Measurements from ENCODE around the gene CD52.
A peak's percentile ranks its signal among the peaks of the same experiment; 100 is the strongest.
"Not testable (repeated sequence)": the region's sequence is repeated elsewhere in the genome, so short reads cannot be mapped to it uniquely, and the experiment has no call there.

The CD52 gene

DNA sequence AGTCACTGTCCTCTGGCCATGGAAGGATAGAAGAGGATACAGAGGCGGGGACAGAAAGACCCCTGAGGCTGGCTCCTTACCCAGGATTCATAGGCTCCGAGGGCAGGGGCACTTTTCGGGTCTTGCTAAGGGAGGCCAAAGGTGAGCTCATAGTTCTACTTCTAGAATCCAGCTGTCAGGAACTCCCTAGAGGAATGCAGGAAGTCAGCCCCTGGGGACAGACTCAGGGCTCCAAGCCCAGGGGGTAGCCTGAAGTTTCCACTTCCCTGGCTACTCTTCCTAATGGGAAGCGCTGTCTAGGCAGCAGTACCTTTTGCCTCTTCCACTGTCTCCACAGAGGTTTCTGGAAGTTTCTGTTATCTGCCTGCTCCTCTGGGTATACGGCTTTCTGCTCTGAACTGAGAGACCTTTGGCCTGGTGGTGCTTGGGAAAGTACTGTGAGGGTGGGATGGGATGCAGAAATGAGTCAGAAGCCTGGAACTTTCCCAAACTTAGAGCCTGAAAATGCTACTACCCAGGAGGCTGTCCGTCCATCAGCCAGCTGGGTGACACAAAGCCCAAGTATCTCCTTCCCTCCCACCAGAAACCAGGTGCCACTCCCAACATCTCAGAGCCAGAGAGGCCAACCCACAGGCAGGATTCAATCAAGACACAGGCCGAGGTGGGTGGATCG, 14.9 kb upstream of the CD52 start:
- DNase-seq (ENCODE audit: low read depth) = no peak

- DNase-seq (ENCODE audit: low read depth) = no peak
Observed at GRCh38 chr1:26305667-26306289, 12.0 kb upstream of the CD52 start.

DNA sequence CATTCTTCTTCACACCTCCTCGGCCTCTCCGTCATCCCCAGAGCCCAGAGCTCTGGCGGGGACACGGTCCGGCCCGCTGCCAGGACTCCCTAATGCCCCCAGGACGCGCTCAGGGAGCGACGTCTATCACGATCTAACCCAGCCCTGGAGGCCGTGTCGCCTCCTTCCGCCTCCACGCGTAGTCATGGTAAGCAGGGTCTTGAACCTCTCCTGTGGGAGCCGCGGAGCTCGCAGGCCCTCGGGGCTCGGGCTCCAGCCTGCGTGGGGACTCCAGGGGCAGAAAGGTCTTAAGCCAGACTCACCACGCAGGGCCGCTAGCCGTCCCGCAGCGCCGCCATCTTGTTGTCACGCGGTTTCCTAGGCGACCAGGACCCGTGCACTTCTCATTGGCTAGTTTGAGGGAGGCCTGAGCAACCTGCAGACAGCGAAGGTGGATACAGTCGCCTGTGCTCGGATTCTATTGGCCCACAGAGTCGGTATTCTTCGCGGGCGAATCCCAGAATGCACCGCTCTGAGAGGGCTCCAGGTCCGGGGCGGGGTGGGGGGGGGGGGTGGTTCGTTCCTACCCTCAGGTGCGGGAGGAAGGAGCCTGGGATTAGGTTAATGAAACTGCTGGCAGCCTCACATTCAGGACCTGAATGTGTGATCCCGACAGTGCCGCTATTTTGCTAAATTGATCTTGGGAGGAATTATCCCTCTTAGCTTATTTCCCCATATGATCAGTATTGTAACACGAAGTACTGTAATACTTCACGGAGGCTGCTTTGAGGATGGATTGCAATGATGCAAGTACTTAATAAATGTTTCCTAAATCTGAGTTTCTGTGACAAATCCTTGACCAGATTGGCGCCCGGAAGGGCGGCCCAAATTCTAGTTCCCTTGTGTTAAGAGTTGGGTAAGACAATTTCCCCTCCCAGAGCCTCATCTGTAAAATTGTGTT, 11.2 kb upstream of the CD52 start, which contains the start of gene UBXN11:
Gene UBXN11, minus strand, starts transcription at position 347 of the 940 bp plus-strand sequence. CDS start 3,753 bp downstream, outside the sequence.
- DNase-seq (ENCODE audit: low read depth) = peak; percentile 84

- DNase-seq (ENCODE audit: low read depth) = no peak
Observed at GRCh38 chr1:26307363-26307781, 10.4 kb upstream of the CD52 start.

GRCh38 chr1:26307966-26308899, 9.5 kb upstream of the CD52 start:
- DNase-seq (ENCODE audit: low read depth) = not testable (repeated sequence)

DNA sequence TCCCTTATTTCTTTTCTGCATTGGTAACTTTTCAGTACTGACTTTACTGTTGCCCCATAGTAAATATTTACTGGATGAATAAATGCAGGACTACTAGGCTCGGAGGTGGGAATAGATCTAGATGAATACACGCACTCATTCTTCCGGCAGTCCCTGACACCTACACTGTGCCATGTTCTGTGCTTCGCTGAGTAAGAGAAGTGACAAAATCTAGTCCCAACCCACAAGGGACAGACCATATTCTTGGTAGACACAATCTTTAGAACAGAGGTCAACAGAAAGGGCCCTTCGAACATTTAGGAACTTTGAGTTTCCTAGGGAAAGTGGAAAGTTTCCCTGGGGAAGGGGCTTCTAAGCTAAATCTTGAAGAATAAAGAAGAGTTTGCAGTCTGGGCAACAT, 3.3 kb upstream of the CD52 start:
- no peak for DNase-seq (ENCODE audit: low read depth)

DNA sequence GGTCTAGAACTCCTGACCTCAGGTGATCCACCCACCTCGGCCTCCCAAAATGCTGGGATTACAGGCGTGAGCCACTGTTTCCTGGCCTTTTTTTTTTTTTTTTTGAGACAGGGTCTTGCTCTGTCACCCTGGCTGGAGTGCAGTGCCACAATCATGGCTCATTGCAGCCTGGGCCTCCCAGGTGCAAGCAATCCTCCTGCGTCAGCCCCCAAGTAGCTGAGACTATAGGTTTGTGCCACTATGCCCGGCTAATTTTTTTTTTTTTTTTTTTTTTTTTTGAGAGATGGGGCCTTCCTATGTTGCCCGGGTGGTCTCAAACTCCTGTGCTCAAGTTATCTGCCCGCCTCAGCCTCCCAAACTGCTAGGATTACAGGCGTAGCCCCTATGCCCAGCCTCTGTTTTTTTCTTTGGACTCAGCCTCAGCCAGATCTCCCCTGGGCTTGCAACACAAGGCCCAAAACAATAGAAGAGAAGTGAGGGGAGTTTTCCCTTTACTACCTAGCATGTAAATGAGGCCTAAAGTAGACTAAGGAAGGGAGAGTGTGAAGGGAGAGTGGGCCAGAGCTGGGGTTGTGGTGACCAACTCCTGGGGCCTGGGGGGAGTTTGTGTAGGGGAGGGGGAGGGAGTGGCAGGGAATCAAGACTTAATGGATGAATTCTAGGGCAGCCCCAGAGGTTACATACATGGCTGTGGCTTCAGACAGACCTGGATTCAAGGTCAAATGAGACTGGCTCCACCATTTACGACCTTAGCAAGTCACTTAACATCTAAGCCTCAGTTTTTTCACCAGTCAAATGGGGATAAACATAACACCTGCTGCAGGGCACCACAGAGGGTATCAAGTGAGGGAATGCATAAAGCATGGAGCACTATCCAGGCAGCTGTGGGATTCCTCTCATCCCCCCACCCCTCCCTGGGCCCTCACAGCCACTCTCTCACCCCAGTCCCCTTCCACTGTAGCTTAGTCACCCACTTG, 1.6 kb upstream of the CD52 start:
- DNase-seq (ENCODE audit: low read depth) = no peak

GRCh38 chr1:26317146-26317545, 612 bp upstream of the CD52 start:
- DNase-seq (ENCODE audit: low read depth) = no peak

- no peak for DNase-seq (ENCODE audit: low read depth)
Observed at GRCh38 chr1:26318338-26319064, 743 bp downstream of the CD52 start.

DNA sequence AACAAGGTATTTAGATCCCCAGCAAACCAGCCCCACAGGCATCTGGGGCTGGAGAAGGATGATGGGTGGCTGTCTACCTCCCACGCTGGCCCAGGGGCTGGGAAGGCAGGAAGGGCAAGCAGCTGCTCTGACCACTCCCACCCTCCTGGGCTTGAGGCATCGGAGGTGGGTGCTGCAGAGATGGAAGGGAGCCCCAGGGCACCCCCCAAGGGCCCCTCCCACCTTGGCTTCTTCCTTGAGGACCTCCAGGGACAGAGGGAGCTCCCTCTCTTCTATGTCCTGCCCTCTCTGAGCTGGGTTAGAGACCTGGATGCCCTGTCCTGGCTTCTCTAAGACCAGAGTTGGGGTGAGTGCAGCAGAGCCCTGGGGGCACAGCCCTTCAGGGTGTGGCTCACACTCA, 3.1 kb downstream of the CD52 start:
- no peak for DNase-seq (ENCODE audit: low read depth)

DNA sequence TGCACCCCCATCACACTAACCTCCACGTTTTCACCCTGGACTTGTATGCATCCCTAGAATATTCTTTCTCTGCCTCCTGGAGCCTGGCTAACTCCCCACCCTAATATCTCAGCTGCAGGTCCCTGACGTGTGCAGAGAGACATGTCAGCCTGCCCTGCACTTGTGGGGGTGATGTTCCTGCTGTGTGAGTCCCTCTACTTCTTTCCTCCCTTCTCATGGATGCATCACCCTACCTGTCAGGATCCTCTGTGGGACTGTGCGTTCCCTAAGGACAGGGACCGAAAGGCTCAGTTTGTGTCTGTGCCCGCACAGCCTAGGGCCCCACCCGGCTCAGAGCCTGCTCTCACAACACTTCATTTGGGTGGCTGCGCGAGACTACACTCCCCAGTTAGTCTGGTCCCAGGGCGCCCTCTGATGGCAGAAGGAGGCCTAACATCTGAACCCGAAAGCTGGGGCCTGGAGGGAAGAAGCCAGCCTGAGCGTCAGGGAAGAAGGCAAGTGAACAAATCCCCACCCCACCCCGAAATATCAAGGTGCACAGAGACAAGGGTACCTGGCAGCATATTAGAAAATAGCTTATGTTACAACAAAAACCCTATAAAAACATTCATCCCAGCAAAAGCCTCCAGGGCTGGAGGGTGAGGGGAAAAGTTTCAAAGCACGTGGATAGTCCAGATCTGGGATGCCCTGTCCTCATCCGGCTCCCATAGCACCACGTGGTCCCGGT, 3.7 kb downstream of the CD52 start:
- DNase-seq (ENCODE audit: low read depth) = peak; percentile 97

DNA sequence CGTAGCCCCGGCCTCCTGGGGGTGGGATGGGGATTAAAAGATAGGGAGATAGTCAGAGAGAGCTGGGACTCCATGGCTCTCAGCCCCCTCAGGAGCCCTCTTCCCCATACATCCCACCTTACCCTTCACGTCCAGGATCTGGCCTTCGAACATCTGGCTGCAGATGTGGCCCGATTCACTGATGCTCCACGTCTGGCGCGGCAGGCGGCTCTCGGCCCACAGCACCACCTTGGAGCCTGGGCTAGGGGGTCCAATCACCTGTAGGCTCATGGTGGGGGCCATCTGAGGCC, 4.2 kb downstream of the CD52 start:
- DNase-seq (ENCODE audit: low read depth) = no peak

DNA sequence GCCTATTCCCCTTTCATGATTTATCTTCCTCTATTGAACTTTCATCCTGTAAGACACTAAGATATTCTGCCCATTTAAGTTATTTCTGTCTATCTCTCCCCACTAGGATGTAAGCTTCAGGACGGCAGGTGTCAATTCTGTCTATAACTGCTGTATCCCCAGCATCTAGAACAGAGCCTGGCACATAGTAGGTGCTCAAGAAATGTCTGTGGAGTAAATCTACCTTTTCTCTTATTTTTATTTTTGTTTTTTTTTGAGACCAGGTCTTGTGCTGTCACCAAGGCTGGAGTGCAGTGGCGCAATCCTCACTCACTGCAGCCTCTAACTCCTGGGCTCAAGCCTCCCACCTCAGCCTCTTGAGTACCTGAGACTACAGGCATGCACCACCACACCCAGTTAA, 5.6 kb downstream of the CD52 start:
- DNase-seq (ENCODE audit: low read depth) = no peak

DNA sequence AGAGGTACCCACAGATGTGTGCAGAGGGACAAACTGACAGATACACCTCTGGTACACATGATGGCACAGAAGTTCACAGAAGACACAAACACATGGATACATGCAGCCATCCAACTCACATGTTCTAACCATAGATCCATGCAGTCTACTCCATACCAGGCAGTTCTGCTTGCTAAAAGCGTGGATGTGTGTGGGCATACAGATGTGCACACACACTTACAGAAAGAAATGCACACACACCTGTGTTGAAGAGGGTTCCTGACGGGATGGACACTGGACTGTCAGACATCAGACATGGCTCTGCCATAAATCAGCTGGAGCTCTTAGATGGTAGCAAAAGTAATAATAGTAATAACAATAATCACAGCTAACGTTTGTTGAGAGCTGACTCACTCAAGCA, 6.8 kb downstream of the CD52 start:
- DNase-seq (ENCODE audit: low read depth) = no peak

DNA sequence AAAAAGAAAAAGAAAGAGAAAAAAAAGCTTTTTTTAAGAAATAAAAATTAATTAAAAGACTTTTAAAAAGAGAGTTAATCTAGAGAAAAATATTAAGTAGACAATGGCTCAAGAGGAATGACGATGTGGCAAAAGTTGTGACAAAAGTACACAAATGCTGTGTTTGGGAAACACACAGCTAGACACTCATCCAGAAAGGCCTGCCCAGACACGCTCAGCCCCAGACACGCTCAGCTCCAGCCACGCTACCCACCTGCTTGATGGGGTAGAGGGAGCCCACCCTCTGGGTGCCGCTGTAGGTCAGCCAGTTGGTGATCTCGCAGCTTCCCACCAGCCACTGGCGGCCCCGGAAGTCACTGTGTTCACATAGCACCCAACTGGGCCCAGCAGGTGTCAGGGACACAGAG, 10.2 kb downstream of the CD52 start:
- no peak for DNase-seq (ENCODE audit: low read depth)

DNA sequence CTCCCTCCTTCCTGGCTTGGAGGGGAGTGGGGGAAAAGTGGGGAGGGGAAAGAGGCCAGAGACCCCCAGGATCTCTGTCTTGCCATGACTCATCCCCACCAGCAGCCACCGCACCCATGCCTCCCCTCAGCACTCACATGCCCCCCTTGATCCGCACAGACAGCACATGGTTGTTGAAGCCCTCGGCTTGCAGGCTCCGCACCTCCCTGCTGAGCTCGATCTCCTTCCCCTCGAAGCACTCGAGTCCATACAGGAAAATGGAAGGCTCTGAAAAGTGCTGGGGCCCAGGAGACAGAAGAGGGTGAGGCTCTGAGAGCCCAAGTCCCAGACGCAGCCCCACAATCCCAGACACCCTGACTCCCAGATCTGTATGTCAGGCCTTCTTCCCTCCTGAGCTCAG, 10.8 kb downstream of the CD52 start:
- no peak for DNase-seq (ENCODE audit: low read depth)

DNA sequence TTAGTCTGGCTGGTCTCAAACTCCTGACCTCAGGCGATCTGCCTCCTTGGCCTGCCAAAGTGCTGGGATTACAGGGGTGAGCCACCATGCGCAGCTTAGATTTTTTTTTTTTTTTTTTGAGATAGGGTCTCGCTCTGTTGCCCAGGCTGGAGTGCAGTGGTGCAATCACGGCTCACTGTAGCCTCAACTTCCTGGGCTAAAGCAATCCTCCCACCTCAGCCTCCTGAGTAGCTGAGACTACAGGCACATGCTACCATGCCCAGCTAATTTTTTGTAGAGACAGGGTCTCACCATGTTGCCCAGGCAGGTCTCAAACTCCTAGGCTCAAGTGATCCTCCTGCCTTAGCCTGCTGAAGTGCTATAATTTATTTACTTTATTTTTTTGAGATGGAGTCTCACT, 11.6 kb downstream of the CD52 start:
- not testable (repeated sequence) for DNase-seq (ENCODE audit: low read depth)

GRCh38 chr1:26330276-26330675, 12.5 kb downstream of the CD52 start:
- DNase-seq (ENCODE audit: low read depth) = no peak

DNA sequence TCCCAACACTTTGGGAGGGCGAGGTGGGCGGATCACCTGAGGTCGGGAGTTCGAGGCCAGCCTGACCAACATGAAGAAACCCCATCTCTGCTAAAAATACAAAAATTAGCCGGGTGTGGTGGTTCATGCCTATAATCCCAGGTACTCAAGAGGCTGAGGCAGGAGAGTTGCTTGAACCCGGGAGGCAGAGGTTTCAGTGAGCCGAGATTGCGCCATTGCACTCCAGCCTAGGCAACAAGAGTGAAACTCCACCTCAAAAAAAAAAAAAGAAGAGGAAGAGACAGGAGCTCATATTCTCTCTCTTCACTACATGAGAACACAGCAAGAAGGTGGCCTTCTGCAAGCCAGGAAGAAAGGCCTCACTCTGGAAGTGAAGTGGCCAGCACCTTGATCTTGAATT, 15.6 kb downstream of the CD52 start:
- not testable (repeated sequence) for DNase-seq (ENCODE audit: low read depth)
